ENCODE results near the gene TRANK1. TPM values are rescaled to one million over a fixed set of nuclear protein-coding genes. Genes with fewer than 3 reads are reported as not detected.

The TRANK1 gene
- total and polyA plus RNA-seq, 2 experiments from 2014 or later, result 1.8 to 6.7 TPM

DNA sequence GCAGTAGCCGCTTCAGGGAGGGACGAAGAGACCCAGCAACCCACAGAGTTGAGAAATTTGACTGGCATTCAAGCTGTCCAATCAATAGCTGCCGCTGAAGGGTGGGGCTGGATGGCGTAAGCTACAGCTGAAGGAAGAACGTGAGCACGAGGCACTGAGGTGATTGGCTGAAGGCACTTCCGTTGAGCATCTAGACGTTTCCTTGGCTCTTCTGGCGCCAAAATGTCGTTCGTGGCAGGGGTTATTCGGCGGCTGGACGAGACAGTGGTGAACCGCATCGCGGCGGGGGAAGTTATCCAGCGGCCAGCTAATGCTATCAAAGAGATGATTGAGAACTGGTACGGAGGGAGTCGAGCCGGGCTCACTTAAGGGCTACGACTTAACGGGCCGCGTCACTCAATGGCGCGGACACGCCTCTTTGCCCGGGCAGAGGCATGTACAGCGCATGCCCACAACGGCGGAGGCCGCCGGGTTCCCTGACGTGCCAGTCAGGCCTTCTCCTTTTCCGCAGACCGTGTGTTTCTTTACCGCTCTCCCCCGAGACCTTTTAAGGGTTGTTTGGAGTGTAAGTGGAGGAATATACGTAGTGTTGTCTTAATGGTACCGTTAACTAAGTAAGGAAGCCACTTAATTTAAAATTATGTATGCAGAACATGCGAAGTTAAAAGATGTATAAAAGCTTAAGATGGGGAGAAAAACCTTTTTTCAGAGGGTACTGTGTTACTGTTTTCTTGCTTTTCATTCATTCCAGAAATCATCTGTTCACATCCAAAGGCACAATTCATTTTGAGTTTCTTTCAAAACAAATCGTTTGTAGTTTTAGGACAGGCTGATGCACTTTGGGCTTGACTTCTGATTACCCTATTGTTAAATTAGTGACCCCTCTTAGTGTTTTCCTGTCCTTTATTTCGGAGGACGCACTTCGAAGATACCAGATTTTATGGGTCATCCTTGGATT, 48.8 kb upstream of the TRANK1 start, which contains the start of gene MLH1:
Gene MLH1 (plus strand): TSS at position 193 of the 958 bp plus-strand sequence. CDS start 30 bp downstream, at position 223.
- TF ChIP-seq, protein P1, sequence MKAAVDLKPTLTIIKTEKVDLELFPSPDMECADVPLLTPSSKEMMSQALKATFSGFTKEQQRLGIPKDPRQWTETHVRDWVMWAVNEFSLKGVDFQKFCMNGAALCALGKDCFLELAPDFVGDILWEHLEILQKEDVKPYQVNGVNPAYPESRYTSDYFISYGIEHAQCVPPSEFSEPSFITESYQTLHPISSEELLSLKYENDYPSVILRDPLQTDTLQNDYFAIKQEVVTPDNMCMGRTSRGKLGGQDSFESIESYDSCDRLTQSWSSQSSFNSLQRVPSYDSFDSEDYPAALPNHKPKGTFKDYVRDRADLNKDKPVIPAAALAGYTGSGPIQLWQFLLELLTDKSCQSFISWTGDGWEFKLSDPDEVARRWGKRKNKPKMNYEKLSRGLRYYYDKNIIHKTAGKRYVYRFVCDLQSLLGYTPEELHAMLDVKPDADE (IDR thresholded peaks at IDR 0.05), result 0 out of 2 replicates have a peak, but pooled peaks have one; percentile 33
- TF ChIP-seq JUNB (IDR thresholded peaks at IDR 0.05; ENCODE audit: unreplicated experiment) (no peak), STAT1 (IDR thresholded peaks at IDR 0.05; ENCODE audit: unreplicated experiment) (no peak), POLR2AphosphoS5 (IDR thresholded peaks at IDR 0.05; ENCODE audit: low read depth) (peak; percentile 81), CREB1 (CRISPR knock-in tag; IDR thresholded peaks at IDR 0.05; ENCODE audit: low read depth) (peak; percentile 96)
- TF ChIP-seq, protein P2, sequence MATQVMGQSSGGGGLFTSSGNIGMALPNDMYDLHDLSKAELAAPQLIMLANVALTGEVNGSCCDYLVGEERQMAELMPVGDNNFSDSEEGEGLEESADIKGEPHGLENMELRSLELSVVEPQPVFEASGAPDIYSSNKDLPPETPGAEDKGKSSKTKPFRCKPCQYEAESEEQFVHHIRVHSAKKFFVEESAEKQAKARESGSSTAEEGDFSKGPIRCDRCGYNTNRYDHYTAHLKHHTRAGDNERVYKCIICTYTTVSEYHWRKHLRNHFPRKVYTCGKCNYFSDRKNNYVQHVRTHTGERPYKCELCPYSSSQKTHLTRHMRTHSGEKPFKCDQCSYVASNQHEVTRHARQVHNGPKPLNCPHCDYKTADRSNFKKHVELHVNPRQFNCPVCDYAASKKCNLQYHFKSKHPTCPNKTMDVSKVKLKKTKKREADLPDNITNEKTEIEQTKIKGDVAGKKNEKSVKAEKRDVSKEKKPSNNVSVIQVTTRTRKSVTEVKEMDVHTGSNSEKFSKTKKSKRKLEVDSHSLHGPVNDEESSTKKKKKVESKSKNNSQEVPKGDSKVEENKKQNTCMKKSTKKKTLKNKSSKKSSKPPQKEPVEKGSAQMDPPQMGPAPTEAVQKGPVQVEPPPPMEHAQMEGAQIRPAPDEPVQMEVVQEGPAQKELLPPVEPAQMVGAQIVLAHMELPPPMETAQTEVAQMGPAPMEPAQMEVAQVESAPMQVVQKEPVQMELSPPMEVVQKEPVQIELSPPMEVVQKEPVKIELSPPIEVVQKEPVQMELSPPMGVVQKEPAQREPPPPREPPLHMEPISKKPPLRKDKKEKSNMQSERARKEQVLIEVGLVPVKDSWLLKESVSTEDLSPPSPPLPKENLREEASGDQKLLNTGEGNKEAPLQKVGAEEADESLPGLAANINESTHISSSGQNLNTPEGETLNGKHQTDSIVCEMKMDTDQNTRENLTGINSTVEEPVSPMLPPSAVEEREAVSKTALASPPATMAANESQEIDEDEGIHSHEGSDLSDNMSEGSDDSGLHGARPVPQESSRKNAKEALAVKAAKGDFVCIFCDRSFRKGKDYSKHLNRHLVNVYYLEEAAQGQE (IDR thresholded peaks at IDR 0.05; ENCODE audit: unreplicated experiment), result no peak
- Mint-ChIP-seq H3K36me3 (ENCODE audit: low read depth) (peaks cover 48% of the 10 kb centered on the region), H3K4me3 (no peak within 1 kb of the TSS), H3K27me3 (ENCODE audit: insufficient read depth, low read depth, poor library complexity) (no peaks in the 10 kb centered on the region), H3K27ac (no peak within 1 kb of the TSS), H3K4me1 (peaks cover 22% of the 10 kb centered on the region), H3K9me3 (no peaks in the 10 kb centered on the region)
- Histone ChIP-seq H4K20me1 (replicated peaks; ENCODE audit: insufficient read depth) (peaks cover 18% of the 10 kb centered on the region; the same call in 1 of the 2 replicates), H3K4me2 (peak within 1 kb of the TSS; percentile 91), H3K36me3 (ENCODE audit: insufficient read depth) (peaks cover 21% of the 10 kb centered on the region), H3K27ac (ENCODE audit: low read depth) (peak within 1 kb of the TSS; percentile 75), H3K4me1 (ENCODE audit: insufficient read depth) (peaks cover 33% of the 10 kb centered on the region), H2AFZ (no peak within 1 kb of the TSS), H3K9me2 (ENCODE audit: insufficient read depth) (no peaks in the 10 kb centered on the region), H3K27me3 (ENCODE audit: insufficient read depth) (no peaks in the 10 kb centered on the region), H3F3A (replicated peaks; ENCODE audit: low read depth) (no peaks in the 10 kb centered on the region), H3K4me3 (peak within 1 kb of the TSS; percentile 83), H3K79me2 (replicated peaks; ENCODE audit: insufficient read depth) (peaks cover 73% of the 10 kb centered on the region)
- ATAC-seq (peak; percentile 90), DNase-seq (ENCODE audit: low spot score) (peak; percentile 87)

DNA sequence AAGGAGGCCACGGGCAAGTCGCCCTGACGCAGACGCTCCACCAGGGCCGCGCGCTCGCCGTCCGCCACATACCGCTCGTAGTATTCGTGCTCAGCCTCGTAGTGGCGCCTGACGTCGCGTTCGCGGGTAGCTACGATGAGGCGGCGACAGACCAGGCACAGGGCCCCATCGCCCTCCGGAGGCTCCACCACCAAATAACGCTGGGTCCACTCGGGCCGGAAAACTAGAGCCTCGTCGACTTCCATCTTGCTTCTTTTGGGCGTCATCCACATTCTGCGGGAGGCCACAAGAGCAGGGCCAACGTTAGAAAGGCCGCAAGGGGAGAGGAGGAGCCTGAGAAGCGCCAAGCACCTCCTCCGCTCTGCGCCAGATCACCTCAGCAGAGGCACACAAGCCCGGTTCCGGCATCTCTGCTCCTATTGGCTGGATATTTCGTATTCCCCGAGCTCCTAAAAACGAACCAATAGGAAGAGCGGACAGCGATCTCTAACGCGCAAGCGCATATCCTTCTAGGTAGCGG, 48.0 kb upstream of the TRANK1 start, which contains the start of gene EPM2AIP1:
Gene EPM2AIP1 (minus strand): TSS at position 326 of the 520 bp plus-strand sequence. CDS start 54 bp downstream, at position 272.
- Histone ChIP-seq H4K20me1 (replicated peaks; ENCODE audit: insufficient read depth) (peaks cover 22% of the 10 kb centered on the region; the same call in 1 of the 2 replicates), H3K27me3 (ENCODE audit: insufficient read depth) (no peaks in the 10 kb centered on the region), H3K4me1 (ENCODE audit: insufficient read depth) (peaks cover 37% of the 10 kb centered on the region), H3K36me3 (ENCODE audit: insufficient read depth) (peaks cover 15% of the 10 kb centered on the region), H3K9me2 (ENCODE audit: insufficient read depth) (no peaks in the 10 kb centered on the region), H2AFZ (no peak within 1 kb of the TSS), H3F3A (replicated peaks; ENCODE audit: low read depth) (no peaks in the 10 kb centered on the region), H3K4me3 (peak within 1 kb of the TSS; percentile 83), H3K4me2 (peak within 1 kb of the TSS; percentile 91), H3K27ac (ENCODE audit: low read depth) (peak within 1 kb of the TSS; percentile 75), H3K79me2 (replicated peaks; ENCODE audit: insufficient read depth) (peaks cover 73% of the 10 kb centered on the region)
- ATAC-seq, result peak; percentile 94
- H3K27ac Mint-ChIP-seq, result no peak within 1 kb of the TSS; the same call in 1 of the 2 replicates
- H3K4me1 Mint-ChIP-seq, result peaks cover 30% of the 10 kb centered on the region
- no peaks in the 10 kb centered on the region for H3K27me3 Mint-ChIP-seq (ENCODE audit: insufficient read depth, low read depth, poor library complexity)
- DNase-seq (ENCODE audit: low spot score), result peak; percentile 100
- no peaks in the 10 kb centered on the region for H3K9me3 Mint-ChIP-seq
- peaks cover 46% of the 10 kb centered on the region for H3K36me3 Mint-ChIP-seq (ENCODE audit: low read depth)
- H3K4me3 Mint-ChIP-seq, result no peak within 1 kb of the TSS
- TF ChIP-seq, protein P2 (IDR thresholded peaks at IDR 0.05; ENCODE audit: unreplicated experiment), result no peak
